Osteoblast (primary cell): ENCODE measurements around the gene OTOP3. TPM values are rescaled to one million over a fixed set of nuclear protein-coding genes. Genes with fewer than 3 reads are reported as not detected.

Experiments
- DNase-seq: peaks from one replicate; pipeline ENCODE4 v3.0.0; 2011; ENCODE audit warnings: low spot score, mixed read lengths; ENCODE audit not compliant: insufficient read length; ENCODE audit errors: missing footprints
- H2AFZ ChIP-seq: 2 replicates; pipeline ENCODE4 v1.6.0; 2011; ENCODE audit warnings: mild to moderate bottlenecking, low read length
- H3K27ac ChIP-seq: 2 replicates; pipeline ENCODE4 v1.5.1; 2011; ENCODE audit warnings: mild to moderate bottlenecking, low read depth, low read length, moderate library complexity
- H3K27me3 ChIP-seq: 2 replicates; pipeline ENCODE4 v1.6.0; 2012; ENCODE audit warnings: mild to moderate bottlenecking, control low read depth, inconsistent platforms, low read length, moderate library complexity; ENCODE audit not compliant: insufficient read depth
- H3K36me3 ChIP-seq: 2 replicates; pipeline ENCODE4 v1.5.1; 2011; ENCODE audit warnings: mild to moderate bottlenecking, low read length, control low read depth, moderate library complexity; ENCODE audit not compliant: insufficient read depth
- H3K4me1 ChIP-seq: 2 replicates; pipeline ENCODE4 v1.5.1; 2011; ENCODE audit warnings: mild to moderate bottlenecking, low read length, control low read depth, moderate library complexity; ENCODE audit not compliant: insufficient read depth
- H3K4me2 ChIP-seq: 2 replicates; pipeline ENCODE4 v1.6.0; 2011; ENCODE audit warnings: mild to moderate bottlenecking, low read length; ENCODE audit not compliant: insufficient read depth
- H3K4me3 ChIP-seq: fragments of 200-600 bp; sonication (generic); 3 replicates; pipeline ENCODE4 v1.5.1; 2012; ENCODE audit warnings: mild to moderate bottlenecking, low read length, inconsistent platforms; ENCODE audit not compliant: insufficient read depth
- H3K79me2 ChIP-seq: 2 replicates; pipeline ENCODE4 v1.6.0; 2012; ENCODE audit warnings: mild to moderate bottlenecking, low read length, control low read depth, inconsistent platforms; ENCODE audit not compliant: insufficient read depth
- H3K9me3 ChIP-seq: 2 replicates; pipeline ENCODE4 v1.5.1; 2011; ENCODE audit warnings: low read depth, low read length, control low read depth
- H4K20me1 ChIP-seq: 2 replicates; pipeline ENCODE4 v1.6.0; 2012; ENCODE audit warnings: mild to moderate bottlenecking, low read length, control low read depth; ENCODE audit not compliant: insufficient read depth
- total RNA-seq: library from RNA; depleted of rRNA; stranded (reverse); fragments of >200 nt; gene quantifications from 2 replicates; pipeline ENCODE4 v1.2.3, GENCODE V29; 2012
- TF ChIP-seq, protein P1 (sequence below): IDR thresholded peaks from 2 replicates; pipeline ENCODE4 v1.5.1; 2011; ENCODE audit warnings: mild to moderate bottlenecking, low read depth, low read length, moderate library complexity; ENCODE audit errors: extremely low read depth

OTOP3 gene
- total RNA-seq, 1 donor, result not detected

DNA sequence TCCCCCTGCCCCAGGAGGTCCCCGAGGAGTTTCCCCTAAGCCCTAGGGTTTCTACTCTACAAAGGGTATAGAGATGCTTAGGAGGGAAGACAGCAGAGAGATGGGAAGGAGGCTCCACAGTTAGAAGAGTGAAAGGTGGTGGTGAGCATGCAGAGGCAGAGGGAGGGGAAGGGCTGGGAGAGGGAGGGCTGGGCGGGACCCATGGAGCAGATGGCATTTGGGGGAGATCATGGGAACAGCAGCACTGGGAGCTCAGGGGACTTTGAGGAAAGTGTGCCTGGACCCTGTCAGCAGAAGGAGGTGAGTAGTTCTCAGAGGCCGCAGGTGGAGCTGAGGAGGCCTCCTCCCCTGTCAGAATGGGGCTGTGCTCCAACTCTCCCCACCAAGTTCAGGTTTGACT, 650 bp upstream of the OTOP3 start:
- no peaks in the 10 kb centered on the region for H3K9me3 ChIP-seq
- no peak overlapping the region for H3K27ac ChIP-seq
- DNase-seq, result no peak
- H2AFZ ChIP-seq, result no peak overlapping the region
- H3K4me2 ChIP-seq, result no peak overlapping the region
- no peaks in the 10 kb centered on the region for H3K4me1 ChIP-seq
- H3K79me2 ChIP-seq, result no peaks in the 10 kb centered on the region
- no peak overlapping the region for H3K4me3 ChIP-seq
- no peaks in the 10 kb centered on the region for H4K20me1 ChIP-seq
- H3K27me3 ChIP-seq, result peaks cover 58% of the 10 kb centered on the region
- TF ChIP-seq, protein P1, sequence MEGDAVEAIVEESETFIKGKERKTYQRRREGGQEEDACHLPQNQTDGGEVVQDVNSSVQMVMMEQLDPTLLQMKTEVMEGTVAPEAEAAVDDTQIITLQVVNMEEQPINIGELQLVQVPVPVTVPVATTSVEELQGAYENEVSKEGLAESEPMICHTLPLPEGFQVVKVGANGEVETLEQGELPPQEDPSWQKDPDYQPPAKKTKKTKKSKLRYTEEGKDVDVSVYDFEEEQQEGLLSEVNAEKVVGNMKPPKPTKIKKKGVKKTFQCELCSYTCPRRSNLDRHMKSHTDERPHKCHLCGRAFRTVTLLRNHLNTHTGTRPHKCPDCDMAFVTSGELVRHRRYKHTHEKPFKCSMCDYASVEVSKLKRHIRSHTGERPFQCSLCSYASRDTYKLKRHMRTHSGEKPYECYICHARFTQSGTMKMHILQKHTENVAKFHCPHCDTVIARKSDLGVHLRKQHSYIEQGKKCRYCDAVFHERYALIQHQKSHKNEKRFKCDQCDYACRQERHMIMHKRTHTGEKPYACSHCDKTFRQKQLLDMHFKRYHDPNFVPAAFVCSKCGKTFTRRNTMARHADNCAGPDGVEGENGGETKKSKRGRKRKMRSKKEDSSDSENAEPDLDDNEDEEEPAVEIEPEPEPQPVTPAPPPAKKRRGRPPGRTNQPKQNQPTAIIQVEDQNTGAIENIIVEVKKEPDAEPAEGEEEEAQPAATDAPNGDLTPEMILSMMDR, result no peak
- no peaks in the 10 kb centered on the region for H3K36me3 ChIP-seq

DNA sequence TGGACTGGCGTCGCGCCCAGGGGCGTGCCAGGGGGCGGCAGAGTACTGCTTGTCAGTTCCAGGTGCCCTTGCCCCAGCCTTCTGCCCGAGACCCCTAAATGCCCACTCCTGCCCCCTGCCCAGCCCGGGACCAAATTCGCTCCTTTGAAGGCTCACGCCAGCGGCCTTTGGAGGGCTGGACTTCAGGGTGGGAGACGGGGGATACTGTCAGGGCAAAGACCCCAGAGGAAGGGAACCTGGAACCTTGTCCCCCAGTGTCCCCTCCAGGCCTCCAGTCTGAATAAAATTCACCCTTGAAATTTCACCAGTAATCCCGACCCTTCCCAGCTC, 737 bp downstream of the OTOP3 start:
- Histone ChIP-seq H3K27me3 (peaks cover 58% of the 10 kb centered on the region), H3K79me2 (no peaks in the 10 kb centered on the region), H3K4me3 (no peak overlapping the region), H3K4me2 (no peak overlapping the region), H3K36me3 (no peaks in the 10 kb centered on the region), H3K9me3 (no peaks in the 10 kb centered on the region), H3K4me1 (no peaks in the 10 kb centered on the region), H2AFZ (no peak overlapping the region), H4K20me1 (no peaks in the 10 kb centered on the region), H3K27ac (no peak overlapping the region)
- DNase-seq, result no peak
- TF ChIP-seq, protein P1, result no peak

DNA sequence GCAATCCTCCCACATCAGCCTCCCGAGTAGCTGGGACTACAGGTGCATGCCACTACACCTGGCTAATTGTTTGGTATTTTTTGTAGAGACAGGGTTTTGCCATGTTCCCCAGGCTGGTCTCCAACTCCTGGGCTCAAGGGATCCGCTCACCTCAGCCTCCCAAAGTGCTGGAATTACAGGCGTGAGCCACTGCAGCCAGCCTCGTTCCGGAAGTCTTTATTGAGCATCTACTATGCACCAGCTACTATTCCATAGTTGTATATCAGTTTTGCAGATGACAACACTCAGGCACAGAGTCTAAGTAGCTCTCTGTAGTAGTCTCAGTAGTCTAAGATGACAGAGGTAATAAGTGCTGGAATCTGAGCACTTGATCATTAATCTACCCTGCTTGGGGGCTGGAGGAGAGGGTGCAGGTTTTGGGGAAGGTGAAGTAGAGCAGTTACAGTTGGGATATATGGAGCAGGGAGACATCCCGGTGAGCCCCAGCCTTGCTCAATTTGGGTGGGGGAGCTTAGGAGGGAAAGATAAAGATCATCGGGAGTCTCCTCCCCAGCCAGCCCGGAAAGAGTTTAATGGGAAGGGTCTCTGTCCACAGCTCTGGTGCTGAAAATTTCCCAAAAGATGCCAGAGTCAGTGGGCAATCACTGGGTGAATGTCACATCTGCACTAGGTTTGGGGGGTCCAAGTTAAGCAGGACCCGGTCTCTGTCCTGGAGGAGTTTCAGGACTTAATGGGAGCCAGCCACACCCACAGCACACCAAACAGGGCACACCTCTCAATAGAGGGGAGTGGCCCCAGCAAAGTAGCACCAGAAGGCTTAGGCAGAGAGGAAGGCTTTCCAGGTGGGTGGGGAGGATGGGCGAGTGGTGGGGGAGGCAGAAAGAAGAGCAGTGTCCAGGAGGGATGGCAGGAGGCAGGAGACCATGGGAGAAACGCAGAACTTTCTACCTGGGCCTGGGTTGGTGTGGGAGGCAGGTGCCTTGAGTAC, 1.7 kb downstream of the OTOP3 start:
- no peaks in the 10 kb centered on the region for H3K79me2 ChIP-seq
- peaks cover 58% of the 10 kb centered on the region for H3K27me3 ChIP-seq
- H3K27ac ChIP-seq, result no peak overlapping the region
- H3K9me3 ChIP-seq, result no peaks in the 10 kb centered on the region
- DNase-seq, result peak; percentile 90
- H3K4me3 ChIP-seq, result no peak overlapping the region
- no peak overlapping the region for H2AFZ ChIP-seq
- H3K36me3 ChIP-seq, result no peaks in the 10 kb centered on the region
- no peak overlapping the region for H3K4me2 ChIP-seq
- TF ChIP-seq, protein P1, result no peak
- H3K4me1 ChIP-seq, result no peaks in the 10 kb centered on the region
- H4K20me1 ChIP-seq, result no peaks in the 10 kb centered on the region

DNA sequence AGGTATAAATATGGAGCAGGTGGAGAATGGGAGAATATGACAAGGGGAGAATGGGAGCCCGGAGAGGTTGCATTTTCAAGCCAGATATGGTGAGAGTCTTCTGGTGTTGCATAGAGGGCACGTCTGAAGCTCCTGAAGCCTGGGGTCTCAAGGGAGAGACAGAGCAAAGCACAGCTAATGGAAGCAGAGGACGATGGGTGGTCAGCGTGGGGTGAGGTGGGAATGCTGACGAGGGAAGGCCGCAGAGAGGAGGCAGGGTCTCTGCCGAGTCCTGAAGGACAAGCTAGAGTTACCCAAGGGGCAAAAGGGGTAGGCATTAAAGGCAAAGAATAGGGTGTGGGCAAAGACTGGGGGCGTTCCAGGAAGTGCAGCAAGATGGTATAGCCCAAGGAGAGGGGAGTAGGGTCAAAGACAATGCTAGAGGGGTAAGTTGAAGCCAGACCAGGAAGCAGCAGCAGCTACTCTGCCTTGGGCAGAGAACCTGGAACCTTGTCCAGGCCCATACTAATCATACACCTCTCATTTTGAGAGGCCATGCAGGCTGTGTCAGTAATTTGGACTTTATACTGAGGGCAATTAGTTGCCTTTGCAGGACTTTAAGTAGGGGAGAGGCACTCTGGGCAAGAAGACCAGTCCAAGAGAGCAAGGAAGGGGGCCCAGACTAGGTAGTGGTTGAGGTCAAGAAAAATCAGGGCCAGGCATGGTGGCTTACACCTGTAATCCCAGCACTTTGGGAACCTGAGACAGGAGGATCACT, 2.7 kb downstream of the OTOP3 start:
- Histone ChIP-seq H3K4me1 (no peaks in the 10 kb centered on the region), H3K27me3 (peaks cover 57% of the 10 kb centered on the region), H4K20me1 (no peaks in the 10 kb centered on the region), H3K4me2 (no peak overlapping the region), H3K27ac (no peak overlapping the region), H2AFZ (no peak overlapping the region), H3K9me3 (no peaks in the 10 kb centered on the region), H3K79me2 (no peaks in the 10 kb centered on the region), H3K36me3 (no peaks in the 10 kb centered on the region), H3K4me3 (no peak overlapping the region)
- TF ChIP-seq, protein P1, result no peak
- DNase-seq, result no peak
